ENCODE results near the gene NCAPH2. TPM values are rescaled to one million over a fixed set of nuclear protein-coding genes. Genes with fewer than 3 reads are reported as not detected.

Gene NCAPH2
- total and polyA plus RNA-seq, 2 experiments from 2014 or later = 50.3 to 59.4 TPM

DNA sequence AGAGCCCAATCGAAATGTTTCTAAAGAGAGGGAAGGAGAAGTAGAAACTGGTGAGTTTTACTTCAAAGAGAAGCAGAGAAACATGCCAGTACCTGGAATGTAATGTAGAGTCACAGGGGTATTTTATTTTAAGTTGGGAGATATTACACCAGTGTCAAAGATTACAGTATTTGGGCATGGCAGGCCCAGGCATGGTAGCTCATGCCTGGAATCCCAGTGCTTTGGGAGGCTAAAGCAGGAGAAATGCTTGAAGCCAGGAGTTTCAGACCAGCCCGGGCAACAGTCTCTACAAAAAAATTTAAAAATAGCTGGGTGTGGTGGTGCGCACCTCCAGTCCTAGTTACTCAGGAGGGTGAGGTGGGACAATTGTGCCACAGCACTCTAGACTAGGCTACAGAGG lies 52.0 kb downstream of the NCAPH2 start:
- no peaks in the 10 kb centered on the region for H3K9me3 ChIP-seq (ENCODE audit: low read depth)
- H3K4me3 ChIP-seq = no peak overlapping the region
- DNase-seq (ENCODE audit: low read depth in 1 of 2, low spot score in 1 of 2) = no peak
- H3K27me3 ChIP-seq = peaks cover 8% of the 10 kb centered on the region
- no peaks in the 10 kb centered on the region for H3K36me3 ChIP-seq
- H3K27ac ChIP-seq = no peak overlapping the region
- TF ChIP-seq, protein P1, sequence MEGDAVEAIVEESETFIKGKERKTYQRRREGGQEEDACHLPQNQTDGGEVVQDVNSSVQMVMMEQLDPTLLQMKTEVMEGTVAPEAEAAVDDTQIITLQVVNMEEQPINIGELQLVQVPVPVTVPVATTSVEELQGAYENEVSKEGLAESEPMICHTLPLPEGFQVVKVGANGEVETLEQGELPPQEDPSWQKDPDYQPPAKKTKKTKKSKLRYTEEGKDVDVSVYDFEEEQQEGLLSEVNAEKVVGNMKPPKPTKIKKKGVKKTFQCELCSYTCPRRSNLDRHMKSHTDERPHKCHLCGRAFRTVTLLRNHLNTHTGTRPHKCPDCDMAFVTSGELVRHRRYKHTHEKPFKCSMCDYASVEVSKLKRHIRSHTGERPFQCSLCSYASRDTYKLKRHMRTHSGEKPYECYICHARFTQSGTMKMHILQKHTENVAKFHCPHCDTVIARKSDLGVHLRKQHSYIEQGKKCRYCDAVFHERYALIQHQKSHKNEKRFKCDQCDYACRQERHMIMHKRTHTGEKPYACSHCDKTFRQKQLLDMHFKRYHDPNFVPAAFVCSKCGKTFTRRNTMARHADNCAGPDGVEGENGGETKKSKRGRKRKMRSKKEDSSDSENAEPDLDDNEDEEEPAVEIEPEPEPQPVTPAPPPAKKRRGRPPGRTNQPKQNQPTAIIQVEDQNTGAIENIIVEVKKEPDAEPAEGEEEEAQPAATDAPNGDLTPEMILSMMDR (IDR thresholded peaks at IDR 0.05; ENCODE audit: low read depth, low read length) = no peak
- peaks cover 3% of the 10 kb centered on the region for H3K4me1 ChIP-seq (ENCODE audit: low read depth)

DNA sequence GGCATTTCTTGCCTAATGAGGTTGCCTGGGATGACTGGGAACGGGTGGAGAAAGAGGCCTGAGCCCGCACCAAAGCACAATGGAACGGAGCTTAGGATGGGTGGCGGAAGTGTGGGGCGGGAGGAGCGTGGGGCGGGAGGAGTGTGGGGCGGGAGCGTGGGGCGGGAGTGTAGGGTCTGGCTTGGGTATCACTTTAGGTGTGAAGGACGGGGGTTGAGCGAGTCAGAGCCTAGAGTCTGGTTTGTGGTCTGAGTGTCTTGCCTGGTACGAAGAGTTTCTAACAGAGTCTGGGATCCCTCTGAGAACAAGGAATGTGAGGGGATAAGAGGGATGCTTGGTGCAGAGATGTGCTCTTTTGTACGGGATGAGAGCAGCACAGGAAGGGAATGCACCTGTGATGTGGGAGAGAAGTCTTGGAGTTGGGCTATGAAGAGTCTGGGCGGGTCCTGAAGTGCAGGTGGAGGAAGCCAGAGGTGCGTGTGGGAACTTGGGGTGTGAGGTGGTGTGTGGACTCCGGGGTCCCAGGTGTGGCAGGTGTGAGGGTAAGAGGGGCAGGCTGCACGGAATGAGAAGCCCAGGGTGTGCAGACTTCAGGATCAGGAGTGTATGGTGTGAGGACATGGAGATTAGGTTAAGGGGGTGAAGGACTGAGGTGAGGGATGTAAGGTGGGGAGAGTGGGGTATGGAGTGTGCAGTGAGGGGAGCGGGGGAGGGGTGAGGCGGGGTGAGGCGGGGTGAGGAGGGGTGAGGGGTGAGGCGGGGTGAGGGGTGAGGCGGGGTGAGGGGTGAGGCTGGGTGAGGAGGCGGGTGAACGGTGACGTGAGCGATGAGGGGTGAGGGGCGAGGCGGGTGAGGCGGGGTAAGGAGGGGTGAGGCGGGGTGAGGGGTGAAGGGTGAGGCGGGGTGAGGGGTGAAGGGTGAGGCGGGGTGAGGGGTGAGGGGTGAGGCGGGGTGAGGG lies 53.7 kb downstream of the NCAPH2 start:
- Histone ChIP-seq H3K4me3 (no peak overlapping the region), H3K9me3 (ENCODE audit: low read depth) (no peaks in the 10 kb centered on the region), H3K36me3 (no peaks in the 10 kb centered on the region), H3K27me3 (peaks cover 8% of the 10 kb centered on the region), H3K27ac (no peak overlapping the region), H3K4me1 (ENCODE audit: low read depth) (peaks cover 3% of the 10 kb centered on the region)
- no peak for DNase-seq (ENCODE audit: low read depth in 1 of 2, low spot score in 1 of 2)
- TF ChIP-seq, protein P1 (IDR thresholded peaks at IDR 0.05; ENCODE audit: low read depth, low read length) = no peak

DNA sequence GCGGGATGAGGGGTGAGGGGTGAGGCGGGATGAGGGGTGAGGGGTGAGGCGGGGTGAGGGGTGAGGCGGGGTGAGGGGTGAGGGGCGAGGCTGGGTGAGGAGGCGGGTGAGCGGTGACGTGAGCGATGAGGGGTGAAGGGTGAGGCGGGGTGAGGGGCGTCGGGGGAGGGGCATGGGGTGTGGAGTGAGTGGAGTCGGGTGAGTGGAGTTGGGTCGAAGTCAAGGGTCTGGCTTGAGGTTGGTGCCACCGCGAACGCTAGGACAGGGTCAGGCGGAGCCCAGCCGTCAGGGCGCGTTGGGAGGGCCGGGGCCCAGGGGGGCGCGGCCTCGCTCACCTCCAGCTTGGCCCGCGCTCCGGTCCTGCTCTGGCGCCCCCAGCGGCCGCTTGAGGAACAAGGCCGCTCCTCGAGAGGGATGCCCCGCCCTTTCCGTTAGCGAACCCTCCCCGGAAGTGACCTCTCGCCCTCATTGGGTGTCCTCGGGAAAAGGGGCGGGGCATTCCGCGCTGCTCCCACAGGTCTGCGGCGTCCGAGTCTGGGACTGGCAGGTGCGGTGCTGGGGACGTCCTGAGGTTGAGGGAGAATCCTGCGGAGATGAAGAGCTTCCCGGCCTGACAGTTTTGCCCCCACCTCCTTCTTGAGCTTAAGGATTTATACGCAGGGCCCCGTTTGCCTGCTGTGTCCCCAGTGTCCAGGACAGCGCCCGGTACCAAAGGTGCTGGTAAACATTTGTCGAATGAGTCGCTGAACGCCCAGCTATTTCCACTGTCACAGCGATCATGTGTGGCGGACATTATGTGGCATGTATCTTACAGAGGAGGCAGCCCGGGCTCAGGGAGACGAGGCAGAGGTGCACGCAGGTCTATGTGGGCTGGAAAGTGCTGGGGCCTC lies 54.7 kb downstream of the NCAPH2 start, which contains the start of gene SYCE3:
SYCE3 (minus strand) TSS at position 397 of the 890 bp plus-strand sequence. CDS start 6,514 bp downstream, outside the sequence.
- Histone ChIP-seq H3K4me3 (peak within 1 kb of the TSS; percentile 54), H3K27ac (peak within 1 kb of the TSS; percentile 77), H3K36me3 (no peaks in the 10 kb centered on the region), H3K9me3 (ENCODE audit: low read depth) (no peaks in the 10 kb centered on the region), H3K4me1 (ENCODE audit: low read depth) (peaks cover 3% of the 10 kb centered on the region), H3K27me3 (peaks cover 8% of the 10 kb centered on the region)
- TF ChIP-seq, protein P1 (IDR thresholded peaks at IDR 0.05; ENCODE audit: low read depth, low read length) = peak; percentile 90
- peak; percentile 93 to 99 for DNase-seq (ENCODE audit: low read depth in 1 of 2, low spot score in 1 of 2)

DNA sequence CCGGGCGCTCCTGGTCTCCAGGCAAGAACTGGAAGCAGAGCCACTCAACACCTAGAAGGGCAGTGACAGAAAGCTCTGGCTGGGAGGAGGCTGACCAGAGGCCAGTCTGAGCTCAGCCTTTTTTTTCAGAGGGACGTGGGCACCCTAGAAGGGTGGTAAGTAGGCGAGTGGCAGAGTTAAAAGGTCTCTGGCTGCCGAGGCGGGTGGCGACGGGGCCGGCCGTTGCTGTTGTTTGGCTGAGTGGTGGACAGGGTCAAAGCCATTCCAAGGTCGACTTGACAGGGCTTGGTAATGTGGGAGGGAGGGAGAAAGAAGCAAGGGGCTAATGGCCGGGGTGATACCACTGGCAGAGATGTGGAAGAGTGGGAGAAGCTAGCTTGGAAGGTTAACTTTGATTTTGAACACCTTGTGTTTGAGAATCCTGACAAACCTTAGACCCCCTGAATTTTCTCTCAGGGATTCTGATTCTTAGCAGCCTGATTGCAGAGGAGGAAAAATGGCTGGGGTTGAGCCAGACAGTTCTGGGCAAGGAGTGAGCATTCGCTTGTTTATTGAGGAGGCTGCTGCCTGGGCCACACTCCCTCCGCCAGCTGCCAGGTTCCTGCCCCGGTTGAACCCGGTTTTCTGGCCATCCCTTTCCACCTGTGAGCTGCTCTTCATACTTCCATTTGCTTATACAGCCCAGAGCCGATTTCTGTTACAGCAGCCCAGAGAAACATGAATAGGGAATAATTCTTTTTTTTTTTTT lies 55.6 kb downstream of the NCAPH2 start:
- peaks cover 3% of the 10 kb centered on the region for H3K36me3 ChIP-seq
- peak overlapping the region; percentile 54 for H3K4me3 ChIP-seq
- peaks cover 5% of the 10 kb centered on the region for H3K27me3 ChIP-seq
- no peaks in the 10 kb centered on the region for H3K9me3 ChIP-seq (ENCODE audit: low read depth)
- H3K27ac ChIP-seq = peak overlapping the region; percentile 77
- H3K4me1 ChIP-seq (ENCODE audit: low read depth) = peaks cover 3% of the 10 kb centered on the region
- DNase-seq (ENCODE audit: low read depth in 1 of 2, low spot score in 1 of 2) = peak in 1 of 2 donors; percentile 62
- TF ChIP-seq, protein P1 (IDR thresholded peaks at IDR 0.05; ENCODE audit: low read depth, low read length) = no peak

DNA sequence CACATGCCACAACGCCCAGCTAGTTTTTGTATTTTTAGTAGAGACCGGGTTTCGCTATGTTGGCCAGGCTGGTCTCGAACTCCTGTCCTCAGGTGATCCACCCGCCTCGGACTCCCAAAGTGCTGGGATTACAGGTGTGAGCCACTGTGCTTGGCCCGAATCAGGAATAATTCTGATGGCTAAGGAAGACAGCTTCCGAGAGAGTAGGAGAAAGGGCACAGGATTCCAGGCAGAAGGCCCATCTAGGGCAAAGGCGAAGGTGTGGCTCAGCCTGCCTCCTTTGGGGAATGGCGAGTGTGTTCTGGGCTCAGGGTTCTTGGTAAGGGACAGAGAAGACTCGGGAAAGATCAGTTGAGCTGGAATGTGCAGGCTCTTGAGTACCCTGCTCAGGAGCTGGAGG lies 56.3 kb downstream of the NCAPH2 start:
- Histone ChIP-seq H3K9me3 (ENCODE audit: low read depth) (no peaks in the 10 kb centered on the region), H3K4me1 (ENCODE audit: low read depth) (peaks cover 3% of the 10 kb centered on the region), H3K27me3 (peaks cover under 1% of the 10 kb centered on the region), H3K27ac (no peak overlapping the region), H3K4me3 (no peak overlapping the region), H3K36me3 (peaks cover 10% of the 10 kb centered on the region)
- no peak for DNase-seq (ENCODE audit: low read depth in 1 of 2, low spot score in 1 of 2)
- TF ChIP-seq, protein P1 (IDR thresholded peaks at IDR 0.05; ENCODE audit: low read depth, low read length) = no peak
